SH-SY5Y (cell line): ENCODE measurements around the gene ZNF616.

Experiments
- GATA2 ChIP-seq: IDR thresholded peaks from 2 replicates; pipeline ENCODE4 v1.6.1; 2011; ENCODE audit warnings: mild to moderate bottlenecking, low read depth, low read length
- GATA3 ChIP-seq: IDR thresholded peaks from 2 replicates; pipeline ENCODE4 v1.6.1; 2011; ENCODE audit warnings: low read depth, mild to moderate bottlenecking, low read length, moderate library complexity

Gene ZNF616

DNA sequence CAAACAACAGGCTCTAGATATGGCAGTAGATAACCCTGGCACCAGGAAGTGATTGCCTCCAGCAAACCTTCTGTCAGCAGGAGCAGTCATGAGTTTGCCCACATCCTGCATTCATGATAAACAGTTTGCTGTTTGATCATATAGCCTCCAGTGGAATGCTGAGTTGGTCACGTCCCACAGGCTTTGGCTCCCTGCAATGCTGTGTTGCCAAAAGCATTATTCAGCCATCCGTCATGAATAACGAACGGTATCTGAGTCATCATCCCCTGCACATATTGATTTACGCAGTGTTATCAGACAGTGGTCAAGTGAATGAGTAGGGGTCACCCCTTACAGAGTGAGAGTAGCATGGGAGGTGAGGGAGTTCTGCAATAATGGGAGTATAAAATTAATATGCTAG lies 69.2 kb downstream of the ZNF616 start:
- TF ChIP-seq GATA3: no peak
- no peak for TF ChIP-seq GATA2

DNA sequence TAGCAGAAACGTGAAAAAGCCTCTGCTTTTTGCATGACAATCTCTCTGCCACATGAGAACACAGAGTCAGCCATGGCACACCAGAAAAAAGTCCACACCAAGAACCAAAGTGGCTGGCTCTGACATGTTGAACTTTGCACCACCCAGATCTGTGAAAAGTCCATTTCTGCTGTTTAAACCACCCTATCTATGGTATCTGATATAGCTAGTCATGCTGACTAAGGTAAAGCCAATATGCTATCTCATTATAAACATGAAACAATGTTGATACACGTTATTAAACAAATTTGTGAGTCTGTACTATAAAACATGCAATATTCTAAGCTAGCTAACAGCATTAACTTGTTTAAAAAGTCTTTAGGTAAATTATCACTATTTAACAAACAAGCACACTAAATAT lies 70.1 kb downstream of the ZNF616 start:
- TF ChIP-seq GATA2: no peak
- no peak for TF ChIP-seq GATA3

DNA sequence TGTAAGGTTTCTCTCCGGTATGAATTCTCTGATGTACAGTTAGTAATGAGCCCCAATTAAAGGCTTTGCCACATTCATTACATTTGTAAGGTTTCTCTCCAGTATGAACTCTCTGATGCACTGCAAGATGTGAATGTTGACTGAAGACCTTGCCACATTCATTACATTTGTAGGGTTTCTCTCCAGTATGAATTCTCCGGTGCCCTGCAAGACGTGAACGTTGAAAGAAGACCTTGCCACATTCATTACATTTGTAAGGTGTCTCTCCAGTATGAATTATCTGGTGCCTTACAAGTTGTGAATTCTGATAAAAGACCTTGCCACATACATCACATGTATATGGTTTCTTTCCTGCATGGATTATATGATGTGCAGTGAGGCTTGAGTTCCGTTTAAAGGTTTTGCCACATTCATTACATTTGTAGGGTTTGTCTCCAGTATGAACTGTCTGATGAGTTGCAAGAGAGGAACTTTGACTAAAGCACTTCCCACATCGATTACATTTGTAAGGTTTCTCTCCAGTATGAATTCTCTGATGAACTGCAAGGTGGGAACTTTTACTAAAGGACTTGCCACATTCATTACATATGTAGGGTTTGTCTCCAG lies 73.4 kb downstream of the ZNF616 start:
- TF ChIP-seq GATA2: no peak
- TF ChIP-seq GATA3: no peak

DNA sequence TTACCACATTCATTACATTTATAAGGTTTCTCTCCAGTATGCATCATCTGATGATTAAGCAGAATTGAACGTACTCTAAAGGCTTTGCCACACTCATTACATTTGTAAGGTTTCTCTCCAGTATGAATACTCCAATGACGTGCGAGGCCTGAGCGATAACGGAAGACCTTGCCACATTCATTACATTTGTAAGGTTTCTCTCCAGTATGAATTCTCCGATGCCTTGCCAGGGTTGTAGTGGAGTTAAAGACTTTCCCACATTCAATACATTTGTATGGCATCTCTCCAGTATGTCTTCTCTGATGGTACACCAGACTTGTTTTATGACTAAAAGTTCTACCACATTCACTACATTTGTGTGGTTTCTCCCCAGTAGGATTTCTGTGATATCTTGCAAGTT lies 74.3 kb downstream of the ZNF616 start:
- no peak for TF ChIP-seq GATA2
- no peak for TF ChIP-seq GATA3
